ENCODE data around the gene GHRL. TPM values are rescaled to one million over a fixed set of nuclear protein-coding genes. Genes with fewer than 3 reads are reported as not detected.
A peak's percentile ranks its signal among the peaks of the same experiment; 100 is the strongest.

The GHRL gene
- total RNA-seq, 1 donor from 2014 or later, result not detected

DNA sequence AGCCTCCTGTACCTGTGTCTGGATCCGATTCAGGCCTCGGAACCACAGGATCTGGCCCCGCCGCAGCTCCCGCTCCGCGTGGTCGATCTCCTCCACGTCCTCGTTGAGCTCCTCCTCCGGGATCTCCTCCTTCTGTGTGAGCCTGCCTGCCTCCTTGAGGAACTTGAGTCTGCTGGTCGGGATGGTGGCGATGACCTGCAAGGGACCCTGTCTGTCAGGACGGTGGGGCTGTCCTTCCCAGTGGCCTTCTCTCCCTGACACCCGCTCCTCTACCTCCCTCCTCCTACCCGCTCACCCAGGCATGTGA lies 45.4 kb upstream of the GHRL start:
- H3K4me3 ChIP-seq (ENCODE audit: low read depth, low read length), result no peak overlapping the region
- DNase-seq (ENCODE audit: low read depth), result no peak
- TF ChIP-seq, protein P1, sequence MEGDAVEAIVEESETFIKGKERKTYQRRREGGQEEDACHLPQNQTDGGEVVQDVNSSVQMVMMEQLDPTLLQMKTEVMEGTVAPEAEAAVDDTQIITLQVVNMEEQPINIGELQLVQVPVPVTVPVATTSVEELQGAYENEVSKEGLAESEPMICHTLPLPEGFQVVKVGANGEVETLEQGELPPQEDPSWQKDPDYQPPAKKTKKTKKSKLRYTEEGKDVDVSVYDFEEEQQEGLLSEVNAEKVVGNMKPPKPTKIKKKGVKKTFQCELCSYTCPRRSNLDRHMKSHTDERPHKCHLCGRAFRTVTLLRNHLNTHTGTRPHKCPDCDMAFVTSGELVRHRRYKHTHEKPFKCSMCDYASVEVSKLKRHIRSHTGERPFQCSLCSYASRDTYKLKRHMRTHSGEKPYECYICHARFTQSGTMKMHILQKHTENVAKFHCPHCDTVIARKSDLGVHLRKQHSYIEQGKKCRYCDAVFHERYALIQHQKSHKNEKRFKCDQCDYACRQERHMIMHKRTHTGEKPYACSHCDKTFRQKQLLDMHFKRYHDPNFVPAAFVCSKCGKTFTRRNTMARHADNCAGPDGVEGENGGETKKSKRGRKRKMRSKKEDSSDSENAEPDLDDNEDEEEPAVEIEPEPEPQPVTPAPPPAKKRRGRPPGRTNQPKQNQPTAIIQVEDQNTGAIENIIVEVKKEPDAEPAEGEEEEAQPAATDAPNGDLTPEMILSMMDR (conservative IDR thresholded peaks at IDR 0.05; ENCODE audit: low read depth, low read length), result no peak

- TF ChIP-seq, protein P1 (conservative IDR thresholded peaks at IDR 0.05; ENCODE audit: low read depth, low read length), result no peak
- DNase-seq (ENCODE audit: low read depth), result no peak
- H3K4me3 ChIP-seq (ENCODE audit: low read depth, low read length), result no peak overlapping the region
Observed at GRCh38 chr3:10337323-10338163, 44.8 kb upstream of the GHRL start.

DNA sequence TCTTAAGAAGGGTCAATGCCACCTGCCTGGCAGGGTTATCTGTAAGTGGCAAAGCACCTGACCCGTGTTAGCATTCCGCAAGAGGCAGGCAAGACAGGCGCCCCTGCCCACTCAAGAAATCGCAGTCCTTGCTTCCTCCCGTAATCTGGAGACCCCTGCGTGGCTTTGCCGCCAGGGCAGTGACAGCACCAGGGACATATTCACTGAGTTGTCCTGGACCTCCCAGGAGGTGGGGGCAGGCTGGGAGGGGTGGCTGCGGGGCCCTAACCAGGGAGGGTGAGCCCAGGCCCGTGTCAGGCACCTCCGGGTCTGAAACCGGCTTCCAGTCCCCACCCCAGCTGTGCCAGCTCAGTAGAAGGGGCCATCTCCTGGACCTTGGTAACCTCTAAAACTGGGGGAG lies 44.0 kb upstream of the GHRL start:
- no peak overlapping the region for H3K4me3 ChIP-seq (ENCODE audit: low read depth, low read length)
- DNase-seq (ENCODE audit: low read depth), result no peak
- TF ChIP-seq, protein P1 (conservative IDR thresholded peaks at IDR 0.05; ENCODE audit: low read depth, low read length), result no peak

- TF ChIP-seq, protein P1 (conservative IDR thresholded peaks at IDR 0.05; ENCODE audit: low read depth, low read length), result no peak
- DNase-seq (ENCODE audit: low read depth), result no peak
- no peak overlapping the region for H3K4me3 ChIP-seq (ENCODE audit: low read depth, low read length)
Observed at GRCh38 chr3:10335871-10336622, 43.3 kb upstream of the GHRL start.

DNA sequence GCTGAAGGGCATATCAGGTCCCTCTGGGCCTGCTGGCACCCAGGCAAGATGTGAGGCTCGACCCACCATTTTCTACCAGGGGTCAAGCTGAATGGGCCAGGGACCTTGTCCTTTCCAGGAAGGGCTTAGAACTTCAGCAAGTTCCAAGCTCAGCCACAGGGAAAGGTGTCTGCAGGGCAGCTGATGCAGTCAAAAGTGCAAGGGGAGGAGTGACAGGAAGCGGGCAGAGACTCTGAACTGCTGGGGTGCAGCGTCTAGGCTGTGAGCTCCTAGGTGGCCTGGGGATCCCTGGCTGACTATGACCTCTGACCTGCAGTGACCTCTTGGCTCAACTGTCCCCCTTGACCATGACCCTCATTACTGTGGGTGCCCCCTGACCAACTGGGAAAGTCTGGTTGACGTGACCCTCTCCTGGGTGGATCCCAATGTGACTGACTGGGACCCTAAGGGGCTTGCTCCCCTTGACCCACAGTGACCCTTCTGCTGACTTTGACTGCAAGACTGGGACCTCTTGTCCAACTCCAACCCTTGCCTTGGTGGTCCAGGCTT lies 42.5 kb upstream of the GHRL start:
- H3K4me3 ChIP-seq (ENCODE audit: low read depth, low read length), result no peak overlapping the region
- no peak for DNase-seq (ENCODE audit: low read depth)
- TF ChIP-seq, protein P1 (conservative IDR thresholded peaks at IDR 0.05; ENCODE audit: low read depth, low read length), result no peak

DNA sequence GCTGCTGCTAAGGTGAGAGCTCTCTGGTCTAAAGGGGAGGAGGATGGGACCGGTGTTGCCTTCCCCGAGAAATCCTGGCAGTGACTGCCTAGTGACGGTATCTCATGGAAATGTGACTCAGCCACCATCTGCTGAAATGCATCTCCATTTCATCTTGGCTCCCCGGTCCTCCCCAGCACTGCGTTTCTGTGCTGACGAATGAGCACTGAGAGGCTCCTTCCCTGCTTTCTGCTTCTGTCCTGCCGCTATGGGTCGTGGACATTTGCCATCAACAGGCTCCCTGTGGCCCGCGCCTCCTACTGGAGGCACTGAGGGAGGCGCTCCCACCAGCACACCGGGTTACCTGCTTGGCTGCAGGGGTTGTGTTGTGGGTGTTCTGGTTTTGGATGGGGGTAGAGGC lies 41.7 kb upstream of the GHRL start:
- TF ChIP-seq, protein P1 (conservative IDR thresholded peaks at IDR 0.05; ENCODE audit: low read depth, low read length), result peak; percentile 20
- no peak for DNase-seq (ENCODE audit: low read depth)
- no peak overlapping the region for H3K4me3 ChIP-seq (ENCODE audit: low read depth, low read length)

All from epithelial cell of proximal tubule (primary cell).